ENCODE data around the gene OR4A47.
"Not testable (repeated sequence)": the region's sequence is repeated elsewhere in the genome, so short reads cannot be mapped to it uniquely, and the experiment has no call there.

Gene OR4A47

GRCh38 chr11:48488493-48488892, at the start of gene OR4A47:
TSS of gene OR4A47 (plus strand) at chr11:48488793. CDS start at chr11:48488793, 0 bp downstream.
- DNase-seq, result not testable (repeated sequence)

- DNase-seq, result not testable (repeated sequence)
These were observed 32.7 kb upstream of the OR4A47 start for GRCh38 chr11:48455909-48456308.

GRCh38 chr11:48473966-48474365, 14.6 kb upstream of the OR4A47 start:
- not testable (repeated sequence) for DNase-seq

GRCh38 chr11:48474703-48475102, 13.9 kb upstream of the OR4A47 start:
- not testable (repeated sequence) for DNase-seq

GRCh38 chr11:48506169-48506568, 17.6 kb downstream of the OR4A47 start:
- not testable (repeated sequence) for DNase-seq

- DNase-seq, result no peak
These were observed 50.4 kb downstream of the OR4A47 start for GRCh38 chr11:48538991-48539390.
